Heart left ventricle (tissue), 16 donors: ENCODE data around the gene SLC35E3. TPM values are rescaled to one million over a fixed set of nuclear protein-coding genes. Genes with fewer than 3 reads are reported as not detected.
"Not testable (repeated sequence)": the region's sequence is repeated elsewhere in the genome, so short reads cannot be mapped to it uniquely, and the experiment has no call there.

Experiments
- ATAC-seq, 4 donors: fragments of 200-7000 bp; cut with Tn5 transposase; one replicate each; pipeline ENCODE4 v1.9.1; 2020 to 2022; ENCODE audit warnings: moderate library complexity in 4 of 4, mild to moderate bottlenecking in 3 of 4, moderate number of reproducible peaks in 1 of 4
- DNase-seq, 5 donors: peaks; one replicate each; pipeline ENCODE4 v3.0.0-alpha.2; 2020
- H3K27ac ChIP-seq, 12 donors: fragments of 200-600 bp; sonication (generic) in 4 of 12; one replicate each; pipeline versions ENCODE4 v1.5.0 to v1.8.0; 2016 to 2022; ENCODE audit warnings: mild to moderate bottlenecking in 2 of 12
- H3K27me3 ChIP-seq, 9 donors: fragments of 200-600 bp; sonication (generic) in 2 of 9; one replicate each; pipeline versions ENCODE4 v1.5.1 to v1.8.0; 2016 to 2022; ENCODE audit warnings: mild to moderate bottlenecking in 3 of 9
- H3K36me3 ChIP-seq, 9 donors: fragments of 200-600 bp; sonication (generic) in 2 of 9; one replicate each; pipeline versions ENCODE4 v1.5.0 to v1.8.0; 2018 to 2022; ENCODE audit warnings: mild to moderate bottlenecking in 2 of 9
- H3K4me1 ChIP-seq, 12 donors: fragments of 200-600 bp; sonication (generic) in 4 of 12; one replicate each; pipeline versions ENCODE4 v1.5.0 to v1.8.0; 2016 to 2022; ENCODE audit warnings: mild to moderate bottlenecking in 3 of 12
- H3K4me3 ChIP-seq, 12 donors: fragments of 200-600 bp; sonication (generic) in 4 of 12; one replicate each; pipeline versions ENCODE4 v1.5.0 to v1.8.0; 2017 to 2022; ENCODE audit warnings: mild to moderate bottlenecking in 9 of 12, moderate library complexity in 4 of 12
- H3K9me3 ChIP-seq, 12 donors: fragments of 200-600 bp; sonication (generic) in 4 of 12; one replicate each; pipeline versions ENCODE4 v1.5.0 to v1.8.0; 2016 to 2022; ENCODE audit warnings: mild to moderate bottlenecking in 1 of 12
- POLR2A ChIP-seq, 2 donors: fragments of 450-650 bp; IDR thresholded peaks; one replicate each; pipeline ENCODE4 v1.6.1; 2017; ENCODE audit warnings: antibody characterized with exemption in 2 of 2, mild to moderate bottlenecking in 2 of 2, moderate library complexity in 2 of 2
- WGBS, 4 donors: extraction: QIAGEN DNeasy Blood & Tissue Kit in 2 of 4; methylation state at CpG; one replicate each; pipeline versions ENCODE4 v1.1.5 to v1.1.7; 2013 to 2018; 5-methylcytosine and 5-hydroxymethylcytosine counted together
- intact Hi-C, 10 donors: fragments of 100-400 bp; cut with DNase I; formaldehyde crosslinking; loops; one replicate each; pipeline versions ENCODE4 v1.11.1 to v1.14.2; 2022
- polyA plus RNA-seq, 2 donors: library from polyadenylated mRNA; stranded (reverse); fragments of 200-250 nt; gene quantifications; one replicate each; pipeline ENCODE4 v1.2.3, GENCODE V29; 2013
- total RNA-seq, 9 donors: library from RNA; depleted of rRNA in 2 of 9; stranded (reverse); fragments of >200 nt in 2 of 9; fragmentation: NEBNext Ultra II Directional in 3 of 9; extraction: Animal tissue kit (Norgen Biotek cat#: 25700) in 3 of 9; gene quantifications; one replicate each; pipeline versions ENCODE4 v1.1.0 to v1.2.4, GENCODE V29; 2016 to 2023
- TF ChIP-seq, protein P1 (sequence below), 12 donors: fragments of 200-600 bp; sonication (generic) in 4 of 12; IDR thresholded peaks; one replicate each; pipeline versions ENCODE4 v1.5.0 to v1.8.0; 2018 to 2022; ENCODE audit warnings: antibody characterized with exemption in 12 of 12, mild to moderate bottlenecking in 5 of 12
- donor health status: ischemic (EF 13 %, LVEDD 7.1; RV severe dilation, severe dysfunction).
- donor health status: healthy with polysubstance abuse.
- donor health status: DM: no; HTN: yes; CAD: no.
- donor health status: DM: no; HTN: no; CAD: no.
- donor health status: ischemic (EF 25% LVEDD 6.9; RV normal size, moderate dysfunction).
- donor health status: ischemic (EF 25% LVEDD 5.7; RV mildly dilated, moderate dysfunction).
- donor health status: healthy.
- donor health status: DM: yes; HTN: yes; CAD: no.
- donor health status: ischemic (EF 35%, LVEDD 5.7; RV mildly dilated, moderate dysfunction).
- donor health status: nonischemic (EF 11% LVEDD 7.7; RV severe dilation, severe dysfunction).
- donor health status: DM: yes; HTN: yes; CAD: no.
- donor health status: PGD.
- donor health status: ischemic (EF 29% LVEDD 5.4; RV normal size, mild dysfunction).
- donor health status: nonischemic (EF 23%, LVEDD 6.1; RV moderate dilation, normal function).

The SLC35E3 gene
- total and polyA plus RNA-seq, 11 donors: 2.6 to 8.6 (median 5.4) TPM

DNA sequence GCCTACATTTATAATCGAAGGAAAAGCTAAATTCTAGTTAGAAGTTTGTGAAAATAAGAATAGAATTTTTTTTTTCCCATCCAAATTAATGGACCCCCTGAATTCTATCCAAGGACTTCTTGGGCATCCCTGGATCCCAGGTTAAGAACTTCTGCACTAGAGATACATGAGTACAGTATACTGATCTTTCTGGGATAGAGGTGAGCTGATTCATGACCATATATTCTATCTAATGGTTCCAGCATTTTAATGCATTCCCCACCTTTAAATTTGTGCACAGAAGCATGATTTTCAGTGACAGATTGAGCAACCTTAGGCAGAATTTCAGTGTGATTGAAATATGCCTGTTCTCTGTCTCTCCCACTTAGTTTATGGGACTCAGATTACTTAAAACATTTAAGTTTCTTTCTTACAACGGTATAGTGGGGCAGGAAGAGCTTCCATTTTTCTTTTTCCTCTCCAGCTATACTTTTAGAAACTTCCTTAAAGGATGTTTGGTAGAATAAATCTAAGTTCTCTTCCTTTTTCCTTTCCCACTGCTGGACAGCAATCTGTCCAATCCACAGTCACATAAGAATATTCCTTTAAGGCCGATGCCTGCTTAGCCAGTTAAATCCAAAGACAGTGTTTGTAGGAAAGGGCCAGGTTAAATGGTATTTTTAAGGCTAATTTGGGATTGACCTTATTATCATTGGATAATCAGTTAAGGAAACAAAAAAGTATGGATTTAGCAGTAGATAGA is 68.7 kb downstream of the SLC35E3 start:
- WGBS, 4 donors: 73 to 82% (median 76%) methylated on average over 3 of the region's 3 CpGs
- peaks cover 0 to 2% (median 0%) of the 10 kb centered on the region in 12 donors for H3K9me3 ChIP-seq
- no peak for ATAC-seq
- intact Hi-C loops: loop anchor here in 1 of 10 donors (10.0 kb wide), 1 partner anchor 490 kb away; no protein-coding TSS in a partner anchor
- peaks cover 0 to 62% (median 16%) of the 10 kb centered on the region in 12 donors for H3K4me1 ChIP-seq
- H3K27ac ChIP-seq: peak overlapping the region in 1 of 12 donors; percentile 6
- peaks cover 0 to 100% (median 96%) of the 10 kb centered on the region in 9 donors for H3K36me3 ChIP-seq
- no peaks in the 10 kb centered on the region for H3K27me3 ChIP-seq
- no peak for TF ChIP-seq POLR2A (IDR thresholded peaks at IDR 0.05)
- TF ChIP-seq, protein P1, sequence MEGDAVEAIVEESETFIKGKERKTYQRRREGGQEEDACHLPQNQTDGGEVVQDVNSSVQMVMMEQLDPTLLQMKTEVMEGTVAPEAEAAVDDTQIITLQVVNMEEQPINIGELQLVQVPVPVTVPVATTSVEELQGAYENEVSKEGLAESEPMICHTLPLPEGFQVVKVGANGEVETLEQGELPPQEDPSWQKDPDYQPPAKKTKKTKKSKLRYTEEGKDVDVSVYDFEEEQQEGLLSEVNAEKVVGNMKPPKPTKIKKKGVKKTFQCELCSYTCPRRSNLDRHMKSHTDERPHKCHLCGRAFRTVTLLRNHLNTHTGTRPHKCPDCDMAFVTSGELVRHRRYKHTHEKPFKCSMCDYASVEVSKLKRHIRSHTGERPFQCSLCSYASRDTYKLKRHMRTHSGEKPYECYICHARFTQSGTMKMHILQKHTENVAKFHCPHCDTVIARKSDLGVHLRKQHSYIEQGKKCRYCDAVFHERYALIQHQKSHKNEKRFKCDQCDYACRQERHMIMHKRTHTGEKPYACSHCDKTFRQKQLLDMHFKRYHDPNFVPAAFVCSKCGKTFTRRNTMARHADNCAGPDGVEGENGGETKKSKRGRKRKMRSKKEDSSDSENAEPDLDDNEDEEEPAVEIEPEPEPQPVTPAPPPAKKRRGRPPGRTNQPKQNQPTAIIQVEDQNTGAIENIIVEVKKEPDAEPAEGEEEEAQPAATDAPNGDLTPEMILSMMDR (IDR thresholded peaks at IDR 0.05): no peak
- DNase-seq: no peak
- H3K4me3 ChIP-seq: no peak overlapping the region

DNA sequence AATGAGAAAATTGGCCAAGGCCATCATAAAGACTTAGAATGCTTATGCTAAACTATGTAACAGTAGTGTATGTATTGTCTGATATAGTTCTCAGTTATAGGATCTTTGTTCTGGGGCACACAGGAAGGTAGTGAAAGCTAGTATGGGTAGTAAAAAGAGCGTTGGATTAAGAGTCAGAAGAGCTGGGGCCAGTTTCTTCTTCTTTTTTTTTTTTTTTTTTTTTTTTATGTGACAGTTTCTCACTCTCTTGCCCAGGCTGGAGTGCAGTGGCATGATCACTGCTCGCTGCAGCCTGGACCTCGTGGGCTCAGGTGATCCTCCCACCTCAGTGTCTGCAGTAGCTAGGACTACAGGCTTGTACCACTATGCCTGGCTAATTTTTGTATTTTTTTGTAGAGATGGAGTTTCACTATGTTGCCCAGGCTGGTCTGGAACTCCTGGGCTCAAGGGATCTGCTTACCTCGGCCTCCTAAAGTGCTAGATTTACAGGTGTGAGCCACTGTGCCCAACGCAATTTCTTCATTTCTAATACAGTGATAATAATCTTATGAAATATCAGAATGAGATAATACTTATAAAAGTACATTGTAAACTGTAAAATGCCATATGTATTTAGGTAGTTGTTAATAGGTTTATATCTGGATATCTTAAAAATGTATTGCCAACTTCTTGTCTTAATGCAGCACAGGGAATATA is 69.4 kb downstream of the SLC35E3 start:
- H3K4me1 ChIP-seq: peaks cover 0 to 59% (median 16%) of the 10 kb centered on the region in 12 donors
- H3K27me3 ChIP-seq: no peaks in the 10 kb centered on the region
- H3K27ac ChIP-seq: no peak overlapping the region
- intact Hi-C loops: loop anchor here in 1 of 10 donors (10.0 kb wide), 1 partner anchor 491 kb away; no protein-coding TSS in a partner anchor
- peaks cover 0 to 100% (median 96%) of the 10 kb centered on the region in 9 donors for H3K36me3 ChIP-seq
- TF ChIP-seq, protein P1 (IDR thresholded peaks at IDR 0.05): no peak
- TF ChIP-seq POLR2A (IDR thresholded peaks at IDR 0.05): no peak
- H3K4me3 ChIP-seq: no peak overlapping the region
- no peak for DNase-seq
- no peak for ATAC-seq
- WGBS, 4 donors: 80 to 88% (median 84%) methylated on average over 5 of the region's 5 CpGs
- no peaks in the 10 kb centered on the region for H3K9me3 ChIP-seq

DNA sequence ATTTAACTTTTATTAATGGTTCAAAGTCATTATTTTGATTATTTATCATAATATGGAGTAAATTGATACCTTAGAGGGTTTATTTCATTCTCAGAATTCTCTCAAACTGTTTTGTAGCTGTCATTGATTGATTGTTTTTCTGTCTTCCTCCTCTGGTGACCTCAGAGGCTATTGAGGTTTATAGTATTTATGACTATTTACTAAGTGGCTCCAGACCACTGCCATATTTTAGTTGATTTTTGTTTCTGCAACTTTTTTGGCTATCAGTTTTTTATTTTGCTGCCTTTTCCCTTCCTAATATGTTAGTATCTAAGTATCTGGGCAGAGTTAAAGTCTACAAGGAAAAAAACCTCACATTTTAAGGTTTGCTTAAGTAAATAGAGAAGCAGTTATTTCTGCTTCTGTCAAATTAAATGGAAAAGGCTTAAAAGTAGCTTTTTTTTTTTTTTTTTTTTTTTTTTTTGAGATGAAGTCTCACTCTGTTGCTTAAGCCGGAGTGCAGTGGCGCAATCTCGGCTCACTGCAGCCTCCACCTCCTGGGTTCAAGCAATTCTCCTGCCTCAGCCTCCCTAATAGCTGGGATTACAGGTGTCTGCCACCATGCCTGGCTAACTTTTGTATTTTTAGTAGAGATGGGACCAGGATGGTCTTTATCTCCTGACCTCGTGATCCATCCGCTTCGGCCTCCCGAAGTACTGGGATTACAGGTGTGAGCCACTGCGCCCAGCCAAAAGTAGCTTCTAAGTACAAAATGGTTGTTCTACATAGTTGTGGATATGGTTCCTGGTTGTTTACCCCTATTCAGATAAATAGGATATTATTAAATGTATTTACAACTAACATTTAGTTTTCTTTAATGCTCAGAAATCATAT is 70.2 kb downstream of the SLC35E3 start:
- ATAC-seq (no peak), DNase-seq (no peak)
- Histone ChIP-seq H3K36me3 (peaks cover 0 to 100% (median 96%) of the 10 kb centered on the region in 9 donors), H3K4me1 (peaks cover 0 to 55% (median 16%) of the 10 kb centered on the region in 12 donors), H3K27me3 (no peaks in the 10 kb centered on the region), H3K27ac (no peak overlapping the region), H3K4me3 (no peak overlapping the region), H3K9me3 (no peaks in the 10 kb centered on the region)
- 94 to 98% (median 95%) methylated on average over 8 of the region's 8 CpGs for WGBS, 4 donors
- intact Hi-C loops: loop anchor here in 1 of 10 donors (10.0 kb wide), 1 partner anchor 491 kb away; no protein-coding TSS in a partner anchor
- TF ChIP-seq, protein P1 (IDR thresholded peaks at IDR 0.05): no peak
- TF ChIP-seq POLR2A (IDR thresholded peaks at IDR 0.05): no peak

DNA sequence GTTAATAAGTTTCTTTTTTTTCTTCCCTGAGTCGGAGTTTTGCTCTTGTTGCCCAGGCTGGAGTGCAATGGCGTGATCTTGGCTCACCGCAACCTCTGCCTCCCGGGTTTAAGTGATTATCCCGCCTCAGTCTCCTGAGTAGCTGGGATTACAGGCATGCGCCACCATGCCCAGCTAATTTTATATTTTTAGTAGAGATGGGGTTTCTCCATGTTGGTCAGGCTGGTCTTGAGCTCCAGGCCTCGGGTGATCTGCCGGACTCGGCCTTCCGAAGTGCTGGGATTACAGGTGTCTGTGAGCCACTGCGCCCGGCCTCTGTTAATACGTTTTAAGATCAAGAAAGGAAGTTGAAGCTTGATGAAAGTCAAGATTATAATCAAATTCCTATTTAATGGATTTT is 73.5 kb downstream of the SLC35E3 start:
- H3K27me3 ChIP-seq, DNase-seq, H3K9me3 ChIP-seq, ATAC-seq, H3K27ac ChIP-seq, H3K4me3 ChIP-seq: not testable (repeated sequence)
- Histone ChIP-seq H3K36me3 (peaks cover 0 to 100% (median 99%) of the 10 kb centered on the region in 9 donors), H3K4me1 (peaks cover 0 to 33% (median 8%) of the 10 kb centered on the region in 12 donors)
- intact Hi-C loops: loop anchor here in 1 of 10 donors (10.0 kb wide), 1 partner anchor 495 kb away; no protein-coding TSS in a partner anchor
- WGBS, 4 donors: 80 to 88% (median 82%) methylated on average over 13 of the region's 13 CpGs
